Measurements from ENCODE around the gene MUC20.

GRCh38 chr3:195754906-195755305 is 34.1 kb downstream of the MUC20 start:
- TF ChIP-seq CTCF (IDR thresholded peaks at IDR 0.05; ENCODE audit: poor library complexity, severe bottlenecking) (no peak), EZH2 (IDR thresholded peaks at IDR 0.05; ENCODE audit: borderline replicate concordance, insufficient read depth, low read length, poor library complexity, severe bottlenecking) (no peak), EP300 (conservative IDR thresholded peaks at IDR 0.05; ENCODE audit: poor library complexity, severe bottlenecking) (no peak)
